HG03097 (cell line): ENCODE data around the gene PIP4K2B.

Experiments
- ATAC-seq: cut with Tn5 transposase; IDR thresholded peaks from one replicate; pipeline ENCODE4 v1.9.1; 2021; ENCODE audit not compliant: unreplicated experiment, low FRiP score

The PIP4K2B gene

DNA sequence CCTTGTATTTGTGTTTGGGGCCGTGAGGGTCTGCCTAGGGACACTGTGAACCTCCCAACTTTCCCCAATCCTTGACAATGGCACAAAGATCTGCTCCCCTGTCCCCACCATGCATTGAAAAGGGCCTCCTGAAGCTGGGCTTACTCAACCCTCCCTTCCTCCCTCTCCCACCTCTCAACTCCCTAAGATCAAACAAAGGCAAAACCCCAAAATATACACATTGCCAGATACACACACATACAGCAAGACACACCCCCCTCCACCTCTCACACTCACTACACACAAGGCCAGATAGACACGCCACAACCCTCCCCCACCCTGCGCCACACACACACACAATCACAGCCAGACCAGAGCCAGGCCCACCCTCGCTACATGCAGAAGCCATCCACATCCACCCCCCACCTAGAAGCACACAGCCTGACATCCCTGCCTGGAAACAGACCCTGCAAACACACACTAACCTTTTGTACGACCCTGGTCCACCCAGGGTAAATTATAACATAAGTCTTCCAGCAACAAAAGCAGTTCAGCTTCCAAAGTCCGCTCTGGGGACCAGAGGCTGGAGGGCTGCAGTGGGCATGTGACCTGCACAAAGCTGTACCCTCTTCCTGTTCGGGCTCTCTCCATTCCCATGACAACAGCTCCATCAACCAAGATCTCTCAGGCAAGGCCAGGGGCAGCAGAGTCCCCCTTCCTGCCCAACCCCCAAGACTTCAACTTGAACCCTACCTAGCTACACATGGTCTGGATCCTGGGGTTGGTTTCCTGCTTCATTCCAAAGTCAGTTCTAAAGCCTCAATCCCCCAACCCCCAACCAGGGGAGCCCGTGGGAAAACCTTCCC lies 53.1 kb downstream of the PIP4K2B start:
- no peak for ATAC-seq

DNA sequence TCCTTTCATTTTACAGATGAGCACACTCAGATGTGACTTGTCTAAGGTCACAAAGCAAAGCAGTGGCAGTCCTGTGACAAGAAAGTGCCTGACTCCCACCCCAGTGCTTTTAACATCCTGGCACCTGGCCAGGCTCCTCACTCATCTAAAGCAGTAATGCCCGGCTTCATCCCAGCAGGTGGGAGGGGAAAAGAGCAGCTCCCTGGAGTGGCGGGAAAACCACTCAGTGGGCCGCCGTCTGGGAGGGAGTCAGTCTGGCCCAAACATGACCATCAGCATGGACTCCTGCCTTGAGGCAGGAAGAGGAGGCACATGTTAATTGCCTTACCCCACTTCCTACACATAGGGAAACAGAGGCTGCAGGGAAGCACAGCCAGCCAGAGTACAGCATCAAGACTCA lies 53.8 kb downstream of the PIP4K2B start:
- ATAC-seq, result no peak

DNA sequence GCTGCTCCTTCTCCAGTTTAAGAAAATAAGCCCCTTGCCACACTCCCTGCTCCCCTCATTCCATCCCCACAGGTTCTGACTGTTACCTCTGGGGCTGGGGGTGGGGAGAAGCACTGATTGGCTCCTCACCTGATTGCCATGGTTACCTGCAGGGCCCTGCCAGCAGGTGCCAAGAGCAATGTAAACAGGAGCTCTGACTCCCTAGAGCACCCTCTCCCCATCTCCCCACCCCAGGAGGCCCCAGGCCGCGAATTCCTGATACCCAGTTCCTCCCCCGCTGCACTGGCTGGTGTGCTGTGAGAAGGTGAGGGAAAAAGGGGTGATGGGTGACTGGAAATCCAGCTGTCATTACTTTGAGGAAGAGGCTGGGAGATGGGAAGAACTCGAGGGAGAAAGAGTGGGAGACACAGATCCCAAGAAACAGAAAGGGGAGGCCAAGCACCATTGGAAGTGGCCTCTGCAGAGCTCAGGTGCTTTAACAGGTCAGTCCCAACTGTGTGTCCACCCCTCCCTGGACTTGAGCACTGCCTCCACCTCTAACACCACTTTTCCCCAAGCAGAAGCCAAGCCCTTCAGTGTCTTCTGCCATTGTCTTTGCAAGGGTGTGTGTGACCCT lies 55.7 kb downstream of the PIP4K2B start:
- no peak for ATAC-seq

DNA sequence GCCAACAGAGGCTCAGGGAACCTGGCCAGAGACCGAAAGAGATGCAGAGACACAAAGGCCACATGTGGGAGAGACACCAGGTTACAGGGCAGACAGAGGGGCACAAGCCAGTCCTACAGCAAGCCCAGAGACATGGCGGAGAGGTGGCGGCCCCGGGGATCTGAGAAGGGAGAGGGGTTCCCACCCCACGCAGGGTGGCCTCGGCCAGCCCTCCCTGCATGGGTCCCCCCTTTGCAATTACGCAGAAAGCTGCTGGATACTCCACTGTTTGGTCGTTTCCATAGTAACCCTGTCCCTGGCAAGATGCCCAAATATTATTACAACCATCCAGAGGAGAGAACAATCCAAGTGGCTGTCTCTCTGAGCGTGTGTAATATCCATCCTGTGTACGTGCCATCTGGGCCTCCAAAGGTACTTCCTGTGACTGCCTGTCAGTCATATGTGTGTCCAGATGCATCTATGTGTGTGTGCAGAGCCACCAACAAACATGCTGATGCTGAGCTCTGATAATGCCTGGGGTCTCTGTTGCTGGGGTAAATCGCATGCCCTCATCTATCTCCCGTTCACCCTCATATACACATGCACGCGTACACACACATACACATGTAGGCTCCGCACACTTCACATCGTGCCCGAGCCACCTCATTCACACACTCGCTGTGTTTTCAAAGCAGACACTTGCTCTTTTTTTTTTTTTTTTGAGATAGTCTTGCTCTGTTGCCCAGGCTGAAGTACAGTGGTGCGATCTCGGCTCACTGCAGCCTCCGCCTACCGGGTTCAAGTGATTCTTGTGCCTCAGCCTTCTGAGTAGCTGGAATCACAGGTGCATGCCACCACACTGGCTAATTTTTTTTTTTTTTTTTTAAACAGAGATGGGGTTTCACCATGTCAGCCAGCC lies 56.7 kb downstream of the PIP4K2B start:
- no peak for ATAC-seq

DNA sequence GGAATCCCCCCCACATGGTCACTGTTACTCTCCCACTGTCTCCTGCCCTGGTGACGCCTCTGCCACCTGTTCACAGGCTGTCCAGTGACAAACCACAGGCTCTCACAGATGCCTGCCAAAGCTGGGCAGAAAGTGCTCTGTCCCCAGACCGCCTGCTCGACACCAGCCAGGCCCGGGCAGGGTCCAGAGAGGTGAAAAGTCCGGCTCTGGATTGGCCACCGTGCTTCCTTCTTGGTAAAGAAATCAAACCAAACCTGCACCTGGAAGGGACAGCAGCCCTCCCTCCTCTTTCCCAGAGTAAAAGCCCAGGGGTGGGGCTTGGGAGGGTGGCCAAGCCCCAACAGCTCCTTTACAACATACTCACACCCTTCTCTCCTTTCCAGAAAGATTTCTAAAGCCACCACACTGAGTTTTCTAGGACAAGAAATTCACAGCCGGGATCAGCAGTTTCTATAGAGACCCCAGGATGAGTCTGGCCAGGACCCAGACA lies 57.4 kb downstream of the PIP4K2B start:
- ATAC-seq, result no peak

DNA sequence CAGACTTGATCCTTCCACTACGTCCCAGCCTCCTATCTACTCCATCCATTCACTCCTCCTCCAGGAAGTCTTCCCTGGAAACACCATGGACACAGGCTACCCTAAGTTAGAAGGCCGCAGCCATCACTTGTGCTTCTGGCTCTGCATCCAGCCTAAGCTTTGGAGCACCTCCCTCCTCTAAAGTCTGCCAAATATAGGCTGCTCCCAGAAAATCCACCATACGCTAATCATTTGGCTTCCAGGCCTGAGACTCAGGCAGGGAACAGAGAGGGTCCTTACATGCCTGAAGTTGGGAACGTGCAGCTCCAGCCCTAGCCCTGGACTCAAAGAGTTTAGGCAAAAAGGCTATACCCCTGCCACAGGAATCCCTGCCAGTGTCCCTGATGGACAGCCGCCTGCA lies 57.9 kb downstream of the PIP4K2B start:
- ATAC-seq, result no peak

DNA sequence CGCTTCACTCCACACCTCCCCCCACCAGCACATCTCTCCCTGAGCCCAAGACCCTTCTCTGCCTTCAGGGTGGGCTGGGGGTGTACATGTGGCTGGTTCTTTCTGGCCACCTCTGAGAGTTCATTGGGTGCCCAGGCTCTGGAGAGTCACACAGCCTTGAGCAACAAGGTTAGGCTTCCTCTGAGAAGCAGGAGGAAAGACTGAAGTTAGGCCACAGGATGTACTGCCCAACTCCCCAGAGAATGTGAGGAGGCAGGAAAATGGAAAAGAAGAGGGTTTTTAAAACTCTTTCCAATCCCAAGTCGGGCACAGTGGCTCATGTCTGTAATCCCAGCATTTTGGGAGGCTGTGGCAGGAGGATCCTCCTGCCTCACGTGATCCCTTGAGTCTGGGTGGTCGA lies 58.5 kb downstream of the PIP4K2B start:
- no peak for ATAC-seq

DNA sequence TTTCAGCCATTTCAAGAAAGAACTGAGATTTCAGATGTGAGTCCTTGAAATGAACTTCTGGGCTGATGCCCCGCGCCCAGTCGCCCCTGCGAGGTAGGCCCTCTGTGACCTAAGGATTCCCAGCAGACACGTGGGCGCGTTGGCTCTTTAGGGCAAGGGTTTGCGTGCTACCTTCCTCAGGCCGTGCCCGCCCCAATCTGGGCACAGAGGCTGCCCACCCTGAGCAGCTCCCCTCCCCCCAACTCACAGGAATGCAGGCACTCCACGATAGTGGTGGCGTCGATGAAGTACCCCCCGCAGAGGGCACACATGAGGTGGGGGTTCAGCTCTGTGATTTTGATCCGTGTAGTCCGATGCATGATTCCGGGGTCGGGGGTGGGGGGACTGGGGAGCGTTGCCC lies 59.3 kb downstream of the PIP4K2B start:
- no peak for ATAC-seq

DNA sequence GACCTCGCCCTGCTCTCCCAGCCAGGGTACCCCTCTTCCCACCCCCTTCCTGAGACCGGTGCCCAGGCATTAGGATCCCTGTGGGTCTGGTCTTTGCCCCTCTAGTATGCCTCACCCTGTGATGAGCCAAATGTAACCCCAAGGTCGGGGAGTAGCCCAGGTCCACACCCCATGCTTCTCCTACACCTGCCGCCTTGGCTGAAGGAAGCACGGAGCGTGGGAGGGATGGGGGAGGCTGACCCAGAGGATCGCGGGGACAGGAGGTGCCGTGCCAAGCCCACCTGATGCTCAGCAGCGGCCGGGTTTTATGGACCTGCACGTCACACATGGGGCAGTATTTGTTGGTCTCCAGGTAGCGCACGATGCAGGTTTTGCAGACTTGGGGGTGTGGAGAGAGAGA lies 60.1 kb downstream of the PIP4K2B start:
- no peak for ATAC-seq

DNA sequence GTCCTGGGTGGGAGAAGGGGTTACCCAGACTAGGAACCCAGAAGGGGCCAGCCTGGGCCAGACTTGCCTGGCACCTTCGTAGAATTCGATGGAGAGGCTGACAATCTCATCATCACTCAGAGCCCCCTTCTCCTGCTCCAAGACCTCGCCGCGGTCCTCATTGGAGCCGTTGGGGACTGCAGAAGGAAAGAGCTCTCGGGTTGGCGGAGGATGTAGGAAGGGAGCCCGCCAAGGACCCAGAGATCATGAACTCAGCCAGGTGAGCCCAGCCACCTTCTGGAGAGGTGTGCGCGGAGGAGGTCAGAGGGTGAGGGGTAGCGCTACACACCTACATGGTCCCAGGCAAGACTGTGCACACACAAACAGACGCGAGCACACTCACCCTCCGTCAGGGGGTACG lies 60.7 kb downstream of the PIP4K2B start:
- ATAC-seq, result no peak

DNA sequence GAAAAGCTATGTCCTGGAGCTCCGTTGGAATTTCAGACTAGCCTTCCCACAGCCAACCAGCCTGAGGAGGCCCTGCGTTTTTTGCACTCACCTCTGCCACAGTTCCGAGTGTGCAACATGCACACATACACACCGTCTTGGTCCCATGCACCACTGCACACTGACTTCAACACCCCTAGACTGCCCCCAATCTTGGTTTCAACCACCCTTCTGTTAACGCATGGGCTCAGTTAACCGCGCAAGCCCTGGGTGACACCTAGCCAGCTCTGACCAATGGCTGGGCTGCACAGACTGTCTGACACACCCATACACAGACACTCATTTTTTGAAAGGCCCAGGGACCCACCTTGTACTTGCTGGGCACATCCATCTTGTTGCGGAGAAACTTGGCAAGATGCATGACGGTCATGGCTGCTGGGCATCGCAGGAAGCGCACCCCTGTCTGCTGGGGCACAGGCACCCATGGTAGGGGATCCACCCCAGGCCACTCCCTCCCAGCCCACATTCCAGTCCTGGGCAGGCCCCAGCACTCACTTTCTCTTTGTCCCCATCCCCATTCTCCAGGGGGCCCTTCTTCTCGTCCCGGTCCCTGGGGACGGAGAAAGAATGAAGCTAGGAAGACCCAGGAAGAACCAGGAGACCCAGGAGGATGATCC lies 61.2 kb downstream of the PIP4K2B start:
- no peak for ATAC-seq

DNA sequence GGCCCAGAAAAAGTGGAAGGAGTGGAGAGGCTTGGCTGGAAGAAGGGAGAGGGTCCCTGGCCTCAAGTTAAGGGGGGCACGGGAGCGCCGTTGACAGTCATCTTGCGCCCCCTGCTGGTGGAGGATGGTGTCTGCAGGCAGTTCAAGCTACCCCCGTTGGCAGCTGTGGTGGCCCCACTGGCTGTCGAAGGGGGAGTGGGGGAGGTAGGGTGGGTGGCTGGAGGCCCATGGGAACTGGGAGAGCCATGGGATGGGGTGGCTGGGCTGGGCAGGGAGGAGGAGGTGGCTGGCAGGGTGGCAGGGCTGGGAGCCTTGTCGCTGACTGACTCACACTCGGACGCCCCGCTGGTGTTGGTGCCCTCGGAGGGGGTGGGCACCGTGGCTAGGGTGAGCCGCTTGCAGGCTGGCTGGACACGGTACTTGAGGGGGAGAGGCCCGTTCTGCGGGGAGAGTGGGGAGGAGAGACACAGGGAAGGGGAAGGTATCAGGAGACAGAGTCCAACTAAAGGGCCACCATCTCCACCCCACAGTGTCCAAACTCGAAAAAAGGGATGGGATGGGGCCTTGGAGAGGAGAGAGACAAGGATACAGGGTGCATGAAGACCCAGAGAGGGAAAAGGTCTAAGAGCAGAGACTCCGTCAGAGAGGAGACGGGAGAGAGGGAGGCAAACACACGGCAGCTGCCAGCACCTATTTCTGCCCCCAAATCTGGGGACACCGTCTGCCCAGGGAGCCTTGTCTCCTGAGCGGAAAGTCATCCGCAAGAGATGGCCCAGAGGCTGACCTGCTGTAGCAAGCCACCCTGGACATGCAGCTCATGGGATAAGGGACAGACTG lies 64.0 kb downstream of the PIP4K2B start:
- ATAC-seq, result no peak

DNA sequence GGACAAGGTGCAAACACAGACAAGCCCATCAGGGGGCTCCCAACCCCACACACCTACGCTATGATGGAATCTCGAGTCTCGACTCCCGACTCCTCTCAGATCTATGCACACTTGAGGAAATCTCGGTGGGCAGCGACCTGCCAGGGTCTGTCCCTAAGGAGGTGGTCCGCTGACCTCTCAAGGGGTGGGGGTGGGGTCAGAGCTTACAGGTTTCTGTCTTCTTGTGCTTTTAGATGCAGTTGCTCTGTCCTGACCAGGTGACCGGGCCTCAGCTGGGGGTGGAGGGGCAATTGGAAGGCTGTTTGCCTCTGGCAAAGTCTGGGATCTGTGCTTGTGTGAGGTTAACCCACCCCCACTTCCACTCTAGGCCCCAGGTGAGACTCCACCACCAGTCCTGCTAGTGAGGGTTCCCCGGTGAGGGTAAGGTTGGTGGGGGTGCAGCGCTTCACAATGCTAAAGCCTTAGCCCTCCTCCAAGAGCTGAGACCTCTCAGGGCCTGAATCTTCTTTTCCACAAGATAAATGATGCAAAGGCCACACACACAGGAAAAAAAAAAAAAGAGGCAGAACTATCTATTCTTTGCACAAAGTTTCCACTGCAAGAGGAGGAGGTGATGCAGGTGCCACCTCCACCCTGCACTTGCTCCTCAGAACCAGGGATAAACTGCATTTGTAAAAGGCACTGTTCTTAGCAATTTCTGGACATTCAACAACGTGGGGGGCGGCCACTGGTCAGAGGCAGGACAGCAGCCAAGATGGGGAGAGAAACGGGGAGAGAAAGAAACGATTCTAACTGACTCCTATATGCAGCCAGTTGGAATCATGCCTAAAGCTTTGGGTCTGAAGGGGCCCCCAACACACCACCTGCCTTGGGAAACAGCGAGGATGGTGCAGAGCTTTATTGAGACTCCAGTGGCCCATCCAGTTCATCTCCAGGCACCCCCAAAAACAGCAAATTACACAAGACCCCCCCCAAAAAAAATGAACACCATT lies 65.1 kb downstream of the PIP4K2B start:
- no peak for ATAC-seq

DNA sequence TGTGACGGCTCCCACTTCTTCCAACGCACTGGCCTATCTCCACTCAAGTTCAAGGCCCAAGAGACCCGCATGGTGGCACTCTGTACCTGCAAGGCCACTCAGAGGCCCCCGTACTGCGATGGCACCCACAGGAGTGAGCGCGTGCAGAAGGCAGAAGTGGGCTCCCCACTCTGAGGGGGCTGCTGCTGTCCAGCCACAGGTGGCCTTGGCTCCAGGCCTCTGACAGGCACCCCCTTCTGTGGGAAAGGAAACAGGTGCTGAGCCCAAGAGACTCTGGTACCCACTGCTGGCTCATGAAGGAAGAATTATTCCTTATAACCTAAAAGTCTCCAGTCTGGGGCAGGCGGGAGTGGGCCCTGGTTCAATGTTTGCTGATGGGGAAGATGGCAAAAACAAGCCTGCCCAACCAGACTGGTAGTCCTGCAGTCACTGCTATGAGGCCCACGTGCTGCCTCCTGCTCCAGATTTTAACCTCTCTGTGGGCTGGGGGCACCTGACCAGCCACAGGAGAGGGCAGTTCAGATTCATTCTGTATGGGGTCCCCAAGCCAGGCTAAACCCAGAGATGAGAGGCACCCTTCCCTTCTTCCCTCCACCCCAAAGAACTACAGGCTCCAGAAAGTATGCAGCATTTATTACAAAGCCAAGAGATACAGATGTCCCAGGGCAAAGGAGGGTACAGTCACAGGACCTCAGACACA lies 65.9 kb downstream of the PIP4K2B start:
- no peak for ATAC-seq

DNA sequence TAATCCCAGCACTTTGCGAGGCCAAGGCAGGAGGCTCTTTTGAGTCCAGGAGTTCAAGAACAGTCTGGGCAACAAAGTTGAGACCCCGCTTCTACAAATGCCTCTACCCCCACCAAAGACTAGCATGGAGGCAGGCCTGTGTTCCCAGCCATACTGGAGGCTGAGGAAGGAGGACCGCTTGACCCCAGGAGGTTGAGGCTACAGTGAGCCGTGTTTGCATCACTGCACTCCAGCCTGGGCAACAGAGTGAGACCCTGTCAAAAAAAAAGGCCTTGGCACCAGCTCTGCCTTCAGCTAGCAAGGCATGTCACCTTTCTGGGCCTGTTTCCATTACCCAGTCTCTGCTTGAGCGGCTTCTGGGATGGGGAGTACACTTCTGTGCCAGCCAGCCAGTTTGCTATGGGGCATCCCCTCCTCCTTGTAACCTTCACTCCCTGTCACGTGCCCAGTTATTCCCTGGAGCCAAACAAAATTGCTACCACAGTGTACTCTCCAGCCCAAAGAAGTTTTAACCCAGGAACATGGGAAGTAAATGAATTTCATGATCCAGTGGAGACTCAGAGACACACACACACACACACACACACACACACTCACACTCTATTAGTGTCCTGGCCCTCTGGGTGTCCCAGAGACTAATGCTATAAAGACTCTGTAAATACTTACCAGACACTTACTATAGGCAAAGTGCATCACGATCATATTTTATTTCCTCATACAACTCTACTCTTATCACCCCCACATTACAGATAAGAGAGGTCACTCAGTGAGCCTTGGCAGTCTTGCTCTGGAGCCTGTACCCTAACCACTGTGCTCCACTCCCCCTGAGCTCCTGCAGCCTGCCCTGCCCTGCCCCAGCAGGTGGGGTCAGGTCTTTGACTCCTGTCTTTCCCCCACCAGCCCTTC lies 66.7 kb downstream of the PIP4K2B start:
- no peak for ATAC-seq

DNA sequence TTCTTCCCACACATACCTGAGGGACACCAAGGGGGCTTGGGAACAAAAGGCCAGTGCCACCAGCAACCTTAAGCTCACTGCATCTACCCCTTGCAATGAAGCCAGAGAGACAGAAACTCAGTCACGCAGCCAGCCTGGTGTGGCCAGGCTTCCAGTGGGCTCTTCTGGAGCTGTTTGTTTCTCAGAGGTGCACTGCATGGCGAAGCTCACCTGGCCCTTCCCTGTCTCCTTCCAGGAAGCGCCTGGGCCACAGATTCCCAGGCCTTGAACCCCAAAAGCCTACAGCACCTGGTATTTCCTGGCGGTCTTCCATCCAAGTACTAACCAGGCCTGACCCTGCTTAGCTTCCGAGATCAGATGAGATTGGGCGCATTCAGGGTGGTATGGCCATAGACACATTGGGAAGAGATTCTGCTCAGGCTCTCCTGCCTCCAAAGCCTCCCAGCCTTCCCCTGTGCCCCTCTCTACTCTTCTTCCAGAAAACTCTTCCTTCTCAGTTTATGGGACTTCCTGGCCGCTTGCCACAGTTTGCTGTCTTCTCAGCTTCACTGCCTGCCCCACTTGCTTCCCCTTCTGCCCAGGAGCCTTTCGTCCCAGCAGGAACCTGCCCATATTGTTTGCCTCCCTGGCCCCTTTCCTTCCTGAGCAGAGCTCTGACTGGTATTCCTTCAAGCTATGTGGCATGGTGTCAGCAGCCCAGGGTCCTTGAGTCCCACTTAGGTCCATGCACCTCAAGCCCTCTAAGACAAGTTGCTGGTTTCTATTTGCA lies 67.6 kb downstream of the PIP4K2B start:
- no peak for ATAC-seq
